Measurements from ENCODE around the gene PRKN.

DNA sequence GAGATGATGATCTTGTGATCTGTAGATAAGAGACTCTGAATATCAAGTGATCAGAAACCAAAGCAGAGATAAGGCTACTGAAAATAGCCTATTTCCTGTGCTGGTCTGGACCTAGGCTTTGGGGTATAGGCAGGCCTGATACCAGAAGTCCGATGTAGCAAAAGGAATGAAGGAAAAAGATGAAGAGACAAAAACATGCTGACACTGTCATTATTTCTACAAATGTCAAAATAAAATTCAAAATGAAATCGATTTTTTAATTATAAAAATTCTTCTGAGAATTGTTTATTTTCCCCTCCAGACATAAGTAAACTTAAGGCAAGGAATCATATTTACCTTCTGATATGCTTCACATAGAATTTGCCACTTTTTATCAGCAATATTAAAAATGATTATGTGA lies 252.8 kb downstream of the PRKN start:
- TF ChIP-seq EZH2phosphoT487 (IDR thresholded peaks at IDR 0.05; ENCODE audit: insufficient read depth, low read depth) (no peak), EZH2 (IDR thresholded peaks at IDR 0.05; ENCODE audit: insufficient read depth, poor library complexity, severe bottlenecking) (no peak)
